Stimulated activated CD4-positive, alpha-beta T cell treated with anti-CD3 and anti-CD28 coated beads, Interleukin-4, amount 100 ng/mL, for 24 hours (primary cell): ENCODE results near the gene CMTM4.
"Not testable (repeated sequence)": the region's sequence is repeated elsewhere in the genome, so short reads cannot be mapped to it uniquely, and the experiment has no call there.

Source experiments
- DNase-seq: peaks from one replicate; pipeline ENCODE4 v3.0.0-alpha.2; 2020

CMTM4 gene

DNA sequence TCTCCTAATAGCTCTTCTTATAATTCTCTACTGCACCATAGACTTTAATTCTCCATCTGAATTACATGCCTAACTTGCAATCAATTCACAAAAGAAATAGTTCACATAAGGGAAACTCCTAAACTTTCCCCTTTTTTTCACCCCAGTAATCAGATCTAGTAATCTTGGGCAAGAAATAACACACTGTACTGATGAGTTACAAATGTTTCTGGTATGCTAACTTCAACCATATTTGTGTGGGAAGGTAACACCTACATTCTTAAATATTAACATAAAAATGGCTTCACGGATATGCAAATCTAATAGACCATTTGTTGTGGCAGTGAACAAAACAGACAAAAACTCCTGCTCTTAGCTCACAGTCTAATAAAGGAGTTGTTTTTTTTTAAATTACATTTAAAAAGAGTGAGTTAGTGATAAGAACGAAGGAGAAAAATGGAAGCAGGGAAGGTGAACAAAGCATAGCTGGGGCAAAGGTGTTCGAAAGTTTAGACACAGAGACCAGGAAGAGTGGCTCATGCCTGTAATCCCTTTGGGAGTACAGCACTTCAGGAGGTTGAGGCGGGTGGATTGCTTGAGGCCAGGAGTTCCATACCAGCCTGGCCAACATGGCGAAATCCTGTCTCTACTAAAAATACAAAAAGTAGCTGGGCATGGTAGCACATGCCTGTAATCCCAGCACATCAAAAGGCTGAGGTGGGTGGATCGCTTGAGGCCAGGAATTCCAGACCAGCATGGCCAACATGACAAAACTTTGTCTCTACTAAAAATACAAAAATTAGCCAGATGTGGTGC is 57.3 kb downstream of the CMTM4 start:
- no peak for DNase-seq

DNA sequence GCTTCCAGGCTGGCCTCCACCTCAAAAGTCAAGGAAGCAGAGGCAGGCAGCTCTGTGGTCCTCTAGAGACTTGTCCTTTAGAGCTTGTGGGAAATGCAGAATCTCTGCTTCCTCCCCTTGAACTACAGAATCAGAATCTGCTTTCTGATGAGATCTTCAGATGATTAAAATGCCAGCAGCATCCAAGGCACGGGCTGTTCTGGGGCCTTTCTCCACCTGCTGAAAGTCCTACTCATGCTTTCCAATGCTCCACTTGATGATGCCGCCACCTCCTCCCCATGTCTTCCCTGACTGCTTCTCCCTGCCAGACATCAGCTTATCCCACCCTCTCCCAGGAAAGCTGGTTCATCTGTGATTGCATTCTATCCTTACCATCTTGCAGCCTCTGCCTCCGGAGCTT is 58.7 kb downstream of the CMTM4 start:
- DNase-seq = no peak

DNA sequence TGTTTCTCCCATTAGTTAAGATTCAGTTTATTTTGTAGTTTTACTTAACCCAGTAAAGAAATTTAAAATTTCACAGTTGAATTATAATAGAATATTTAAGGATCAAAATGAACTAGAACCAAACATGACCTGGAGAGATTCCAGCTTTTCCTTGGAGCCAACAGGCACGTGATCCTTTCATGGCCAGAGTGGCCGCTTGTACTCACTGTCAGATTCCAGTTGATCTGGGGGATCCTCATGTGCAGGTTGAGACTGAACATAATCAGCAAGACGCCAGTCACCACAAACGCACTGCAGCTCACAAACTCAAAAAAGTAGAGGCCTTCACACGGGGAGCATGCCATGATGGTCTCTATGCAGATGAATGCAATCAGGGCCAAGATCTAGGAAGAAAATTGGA is 60.3 kb downstream of the CMTM4 start:
- no peak for DNase-seq

DNA sequence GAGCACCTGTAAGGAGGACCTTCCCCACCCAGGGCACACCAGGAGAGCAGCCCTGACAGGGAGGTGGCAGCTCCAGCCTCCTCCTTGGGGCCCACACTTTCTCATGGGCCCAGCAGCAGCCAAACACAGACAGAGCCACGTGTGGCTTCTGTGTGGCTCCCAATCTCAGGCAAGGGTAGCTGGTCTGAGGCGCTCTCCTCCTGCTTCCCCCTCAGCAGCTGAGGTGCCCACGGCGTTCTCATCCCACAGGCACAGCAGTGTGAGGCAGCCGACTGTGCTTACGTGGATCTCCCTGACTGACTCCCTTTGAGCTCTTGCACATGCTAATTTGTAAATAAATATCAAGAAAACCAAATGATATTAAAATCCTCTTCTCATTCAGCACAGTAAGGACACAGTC is 61.1 kb downstream of the CMTM4 start:
- DNase-seq = no peak

DNA sequence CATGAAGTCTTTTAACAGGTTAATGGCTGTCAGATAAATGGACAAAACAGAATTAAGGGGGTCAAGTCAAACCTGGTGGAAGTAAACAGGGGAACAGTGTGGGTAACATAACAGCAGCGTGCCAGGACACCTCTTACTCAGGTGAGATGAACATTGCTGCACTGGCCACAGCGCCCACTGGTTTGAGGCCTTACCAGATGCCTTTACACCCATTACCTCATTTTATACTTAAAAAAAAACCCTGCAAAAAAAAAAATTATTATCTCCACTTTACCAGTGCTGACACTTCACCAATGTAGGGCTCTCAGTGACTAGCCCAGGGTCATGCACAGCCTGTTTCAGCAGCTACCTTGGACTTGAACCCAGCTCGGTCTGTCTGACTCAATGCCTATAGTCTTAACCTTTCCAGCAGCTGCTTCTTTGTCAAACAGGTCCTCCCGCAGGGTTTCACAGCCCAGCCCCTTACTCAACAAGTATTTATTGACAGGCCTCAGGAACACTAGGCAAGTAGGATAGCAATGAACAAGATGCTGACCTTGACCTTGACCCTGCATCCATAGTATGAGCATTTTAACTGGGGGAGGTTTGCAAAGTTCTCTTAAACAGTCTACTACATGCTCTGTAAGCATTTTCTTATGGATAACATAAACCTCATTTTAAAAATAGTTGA is 61.9 kb downstream of the CMTM4 start:
- DNase-seq = no peak

DNA sequence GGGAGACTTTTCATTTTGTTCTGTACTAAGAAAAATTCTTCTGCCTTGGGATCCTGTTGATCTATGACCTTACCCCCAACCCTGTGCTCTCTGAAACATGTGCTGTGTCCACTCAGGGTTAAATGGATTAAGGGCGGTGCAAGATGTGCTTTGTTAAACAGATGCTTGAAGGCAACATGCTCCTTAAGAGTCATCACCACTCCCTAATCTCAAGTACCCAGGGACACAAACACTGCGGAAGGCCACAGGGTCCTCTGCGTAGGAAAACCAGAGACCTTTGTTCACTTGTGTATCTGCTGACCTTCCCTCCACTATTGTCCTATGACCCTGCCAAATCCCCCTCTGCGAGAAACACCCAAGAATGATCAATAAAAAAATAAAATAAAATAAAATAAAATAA is 65.0 kb downstream of the CMTM4 start:
- not testable (repeated sequence) for DNase-seq

DNA sequence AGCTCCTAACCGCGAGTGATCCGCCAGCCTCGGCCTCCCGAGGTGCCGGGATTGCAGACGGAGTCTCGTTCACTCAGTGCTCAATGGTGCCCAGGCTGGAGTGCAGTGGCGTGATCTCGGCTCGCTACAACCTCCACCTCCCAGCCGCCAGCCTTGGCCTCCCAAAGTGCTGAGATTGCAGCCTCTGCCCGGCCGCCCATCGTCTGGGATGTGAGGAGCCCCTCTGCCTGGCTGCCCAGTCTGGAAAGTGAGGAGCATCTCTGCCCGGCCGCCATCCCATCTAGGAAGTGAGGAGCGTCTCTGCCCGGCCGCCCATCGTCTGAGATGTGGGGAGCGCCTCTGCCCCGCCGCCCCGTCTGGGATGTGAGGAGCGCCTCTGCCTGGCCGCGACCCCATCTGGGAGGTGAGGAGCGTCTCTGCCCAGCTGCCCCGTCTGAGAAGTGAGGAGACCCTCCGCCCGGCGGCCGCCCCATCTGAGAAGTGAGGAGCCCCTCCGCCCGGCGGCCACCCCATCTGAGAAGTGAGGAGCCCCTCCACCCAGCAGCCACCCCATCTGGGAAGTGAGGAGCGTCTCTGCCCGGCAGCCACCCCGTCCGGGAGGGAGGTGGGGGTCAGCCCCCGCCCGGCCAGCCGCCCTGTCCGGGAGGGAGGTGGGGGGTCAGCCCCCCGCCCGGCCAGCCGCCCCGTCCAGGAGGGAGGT is 65.8 kb downstream of the CMTM4 start:
- not testable (repeated sequence) for DNase-seq

DNA sequence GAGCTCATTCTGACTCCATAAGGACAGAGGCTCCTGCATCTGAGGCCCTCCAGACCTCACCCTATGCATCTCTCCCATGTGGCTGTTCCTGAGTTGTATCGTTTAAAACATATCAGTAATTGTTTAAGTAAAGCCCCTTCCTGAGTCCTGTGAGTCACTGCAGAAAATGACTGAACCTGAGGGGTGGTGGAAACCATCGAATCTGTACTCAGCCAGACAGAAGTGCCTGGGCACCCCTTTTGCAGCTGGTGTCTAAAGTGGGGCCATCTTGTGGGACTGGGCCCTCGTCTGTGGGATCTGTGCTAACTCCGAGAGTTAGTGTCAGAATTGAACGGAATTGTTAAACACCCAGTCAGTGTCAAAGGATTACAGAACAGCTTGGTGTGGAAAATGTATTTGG is 66.7 kb downstream of the CMTM4 start:
- DNase-seq = no peak

DNA sequence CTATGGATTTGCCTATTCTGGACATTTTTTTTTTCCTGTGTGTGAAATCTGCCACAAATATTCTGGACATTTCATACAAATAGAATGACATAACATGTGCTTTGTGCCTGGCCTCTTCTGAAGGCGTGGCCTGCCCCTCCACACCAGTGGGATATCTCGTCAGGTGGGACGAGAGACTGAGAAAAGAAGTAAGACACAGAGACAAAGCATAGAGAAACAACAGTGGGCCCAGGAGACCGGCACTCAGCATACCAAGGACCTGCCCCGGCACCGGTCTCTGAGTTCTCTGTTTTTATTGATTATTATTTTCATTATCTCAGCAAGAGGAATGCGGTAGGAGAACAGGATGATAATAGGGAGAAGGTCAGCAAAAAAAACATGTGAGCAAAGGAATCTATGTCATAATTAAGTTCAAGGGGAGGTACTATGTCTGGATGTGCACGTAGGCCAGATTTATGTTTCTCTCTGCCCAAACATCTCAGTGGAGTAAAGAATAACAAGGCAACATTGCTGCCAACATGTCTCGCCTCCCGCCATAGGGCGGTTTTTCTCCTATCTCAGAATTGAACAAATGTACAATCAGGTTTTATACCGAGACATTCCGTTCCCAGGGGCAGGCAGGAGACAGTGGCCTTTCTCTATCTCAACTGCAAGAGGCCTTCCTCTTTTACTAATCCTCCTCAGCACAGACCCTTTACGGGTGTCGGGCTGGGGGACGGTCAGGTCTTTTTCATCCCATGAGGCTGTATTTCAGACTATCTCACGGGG is 68.7 kb downstream of the CMTM4 start:
- not testable (repeated sequence) for DNase-seq

DNA sequence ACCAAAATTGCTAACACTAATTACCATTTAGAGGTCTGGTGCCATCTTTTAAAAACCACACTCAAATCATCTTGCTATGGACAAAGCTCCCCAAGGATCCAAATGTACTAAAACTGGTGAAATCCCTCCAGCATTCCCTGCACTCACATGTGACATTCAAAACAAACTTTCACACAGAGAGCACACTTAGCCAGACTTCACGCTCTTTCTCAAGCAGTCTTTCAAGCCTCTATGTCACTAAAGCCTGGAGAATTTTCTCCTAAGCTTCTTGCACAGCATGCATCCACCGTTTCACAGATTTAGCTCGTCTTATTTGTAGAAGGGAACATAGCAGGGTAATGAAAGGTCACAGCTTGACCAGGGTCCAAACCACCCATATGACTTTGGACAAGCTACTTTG is 72.8 kb downstream of the CMTM4 start:
- DNase-seq = no peak

DNA sequence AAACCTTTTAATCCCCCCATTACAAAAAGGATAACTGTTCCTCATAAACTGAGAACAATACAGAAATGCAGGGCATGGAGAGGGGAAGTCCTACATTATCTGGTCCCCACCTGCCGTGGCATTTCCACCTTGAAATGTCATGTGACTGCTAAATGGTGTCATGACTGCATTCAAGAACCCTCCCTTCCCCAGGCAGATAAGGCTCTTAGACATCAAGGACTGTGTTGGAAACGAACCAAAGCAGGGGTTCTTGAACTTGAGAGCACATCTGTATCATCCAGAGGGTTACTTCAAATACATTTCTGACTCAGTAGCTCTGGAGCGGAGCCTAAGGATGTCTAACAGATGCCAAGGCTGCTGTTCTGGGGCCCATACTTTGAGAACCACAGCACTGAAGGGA is 73.7 kb downstream of the CMTM4 start:
- no peak for DNase-seq

DNA sequence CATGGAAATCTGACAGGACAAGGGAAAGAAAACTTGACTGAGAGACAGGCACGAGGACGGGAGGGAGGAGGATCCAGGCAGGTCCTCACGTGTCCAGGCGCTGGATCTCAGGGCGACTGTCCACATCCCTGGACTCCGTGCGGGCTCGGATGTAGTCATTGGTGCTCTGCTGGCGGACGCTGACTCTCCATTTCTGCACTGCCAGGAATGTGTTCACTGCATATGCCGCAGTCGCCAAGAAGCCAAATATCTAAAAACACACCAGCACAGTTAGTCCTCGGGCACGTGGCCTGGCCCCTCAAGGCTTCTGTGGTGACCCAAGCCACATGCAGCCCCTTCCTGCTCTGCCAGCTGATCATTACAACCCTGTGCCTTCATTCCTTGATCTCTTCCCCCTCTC is 74.6 kb downstream of the CMTM4 start:
- DNase-seq = no peak

DNA sequence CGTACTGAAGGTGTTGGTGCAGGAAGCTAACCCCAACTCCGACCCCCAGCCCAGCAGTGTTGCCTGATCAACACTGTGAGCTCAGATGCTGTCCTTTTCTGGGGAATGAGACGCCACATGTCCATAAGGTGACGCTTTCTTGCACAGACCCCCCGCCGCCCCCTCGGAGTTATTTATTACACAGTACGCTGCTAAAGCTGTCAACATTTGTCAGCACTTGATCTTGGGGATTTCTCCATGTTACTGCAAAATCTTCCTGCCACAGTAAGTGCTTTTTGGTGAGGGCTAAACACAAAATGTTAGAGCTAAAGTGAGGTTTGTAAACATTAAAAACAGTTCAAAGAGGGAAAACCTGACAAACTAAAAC is 76.1 kb downstream of the CMTM4 start:
- DNase-seq = no peak

DNA sequence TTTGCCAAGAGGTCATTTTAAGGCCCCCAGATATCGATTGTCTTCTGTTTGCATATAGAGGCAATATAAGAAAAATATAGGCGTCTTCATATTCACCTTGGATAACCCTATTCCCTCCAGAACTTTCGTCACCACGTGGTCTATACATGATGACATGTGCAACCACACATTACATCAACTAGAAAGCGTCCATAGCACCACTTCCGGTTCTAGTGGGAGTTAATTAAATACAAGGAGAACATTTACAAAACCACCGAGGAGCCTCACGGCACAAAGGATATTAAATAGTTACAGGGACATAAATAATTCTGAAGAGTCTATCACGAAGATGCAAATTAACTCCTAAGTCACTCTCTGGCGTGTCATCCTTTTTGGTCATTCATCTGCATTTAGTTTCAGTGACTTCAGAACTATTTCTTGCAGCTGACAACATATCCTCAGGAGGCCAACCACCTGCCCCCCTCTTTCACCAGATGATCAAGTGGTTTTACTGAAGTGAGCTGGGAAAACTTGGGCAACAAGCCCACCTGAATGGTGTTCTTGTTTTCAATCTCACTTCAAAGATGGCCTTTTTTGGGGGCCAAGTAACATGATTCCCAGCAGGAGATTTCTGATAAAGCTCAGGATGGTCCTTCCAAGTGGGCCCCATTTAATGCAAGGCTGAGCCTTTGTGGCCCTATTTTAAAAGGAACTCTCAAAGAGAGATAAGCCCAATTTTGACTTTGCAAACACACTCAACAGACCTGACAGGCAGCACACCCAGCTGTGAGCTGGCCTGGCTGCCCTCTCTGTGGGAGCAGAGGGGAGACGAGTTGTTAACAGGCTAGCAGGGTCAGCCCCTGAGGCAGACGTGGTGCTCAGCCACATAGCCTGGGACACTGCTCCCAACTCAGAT is 76.8 kb downstream of the CMTM4 start:
- no peak for DNase-seq

DNA sequence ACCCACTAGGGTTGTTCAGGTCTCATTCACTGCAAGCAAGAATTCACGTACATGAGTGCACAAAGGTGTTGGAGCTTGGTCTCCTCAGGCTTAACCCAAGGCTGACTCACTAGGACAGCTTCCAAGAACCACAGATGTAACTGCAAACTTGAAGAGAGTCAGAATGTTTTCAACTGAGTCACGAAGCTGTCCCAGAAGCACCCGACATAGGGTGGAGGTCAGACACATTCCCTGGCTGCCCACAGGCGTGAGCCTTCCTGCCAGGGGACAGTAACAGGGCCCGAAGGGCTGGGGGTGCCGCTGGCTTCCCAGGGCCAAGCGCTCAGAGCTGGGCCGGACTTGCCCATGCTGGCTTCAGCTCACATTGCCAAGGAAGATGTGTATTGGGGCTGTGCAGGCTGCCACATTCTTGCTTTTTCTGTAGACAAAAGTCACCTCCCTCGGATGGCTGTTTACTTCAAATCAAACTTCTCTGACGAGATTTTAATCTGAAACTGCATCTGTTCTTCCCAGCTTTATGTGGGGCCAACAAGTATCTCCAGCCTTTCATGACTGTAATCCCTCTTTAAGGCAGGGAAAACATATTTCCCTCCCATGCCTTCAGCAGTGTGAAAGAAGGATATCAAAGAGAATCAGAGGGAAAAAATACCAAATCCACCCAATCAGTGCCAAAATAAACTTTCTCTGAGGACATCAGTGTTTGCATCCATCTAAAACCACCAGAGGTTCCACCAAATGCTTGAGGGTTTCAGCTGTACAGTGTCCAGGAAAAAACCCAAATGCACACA is 77.8 kb downstream of the CMTM4 start:
- no peak for DNase-seq

DNA sequence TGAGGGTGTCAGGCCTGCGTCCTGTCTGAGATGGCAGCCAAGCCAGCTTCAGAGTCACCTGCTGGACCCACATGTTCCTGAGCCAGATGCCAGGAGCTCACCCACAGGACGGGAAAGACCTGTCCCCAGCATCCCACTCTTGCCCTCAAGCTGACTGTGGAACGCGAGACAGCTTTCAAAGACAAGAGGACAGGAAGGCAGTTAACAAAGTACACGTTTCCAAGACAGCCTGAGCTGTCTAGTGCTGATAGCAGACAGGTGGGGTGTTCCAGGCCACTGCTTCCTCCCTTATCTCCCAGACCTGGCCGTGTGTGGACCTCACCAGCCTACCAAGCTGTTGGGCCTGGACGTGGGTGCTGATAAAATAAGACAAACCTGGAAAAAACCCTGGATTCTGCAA is 78.8 kb downstream of the CMTM4 start:
- DNase-seq = no peak

DNA sequence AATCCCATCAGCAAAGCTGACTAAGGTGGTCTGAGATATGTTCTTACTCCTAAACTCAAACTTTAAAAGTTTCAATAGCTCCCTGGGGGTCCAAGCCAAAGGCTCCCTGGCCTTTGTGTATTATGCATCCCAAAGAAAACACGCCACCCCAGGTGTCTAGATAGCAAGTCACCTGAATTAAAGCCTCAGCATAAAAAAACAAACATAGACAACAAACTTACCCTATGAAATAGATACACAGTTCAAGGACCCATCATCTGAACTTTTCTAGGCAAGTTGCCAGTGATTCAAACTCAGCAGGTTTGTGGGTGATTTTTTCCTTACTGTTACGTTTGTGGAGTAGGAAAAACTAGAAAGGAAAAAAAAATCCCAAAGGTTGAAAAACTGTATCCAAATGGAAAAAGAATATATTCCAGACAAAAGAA is 79.5 kb downstream of the CMTM4 start:
- no peak for DNase-seq

DNA sequence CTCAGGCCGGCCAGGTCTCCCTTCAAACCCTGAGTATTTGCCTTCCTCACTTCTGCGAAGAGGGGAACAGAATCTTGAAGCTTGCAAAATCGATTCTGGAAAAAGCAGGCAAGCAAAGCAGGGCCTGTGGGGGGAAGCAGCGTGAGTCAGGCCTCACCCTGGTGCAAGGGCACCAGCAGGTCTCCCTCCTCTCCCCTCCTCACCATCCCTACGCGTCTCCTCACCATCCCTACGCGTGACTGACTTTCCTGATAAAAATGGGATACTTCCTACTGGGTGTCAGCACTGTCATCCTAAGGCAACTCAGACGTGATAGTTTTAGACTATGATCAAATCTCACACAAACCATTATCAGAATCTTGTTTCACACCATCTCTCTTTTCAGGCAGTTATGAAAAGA is 80.0 kb downstream of the CMTM4 start:
- DNase-seq = no peak

DNA sequence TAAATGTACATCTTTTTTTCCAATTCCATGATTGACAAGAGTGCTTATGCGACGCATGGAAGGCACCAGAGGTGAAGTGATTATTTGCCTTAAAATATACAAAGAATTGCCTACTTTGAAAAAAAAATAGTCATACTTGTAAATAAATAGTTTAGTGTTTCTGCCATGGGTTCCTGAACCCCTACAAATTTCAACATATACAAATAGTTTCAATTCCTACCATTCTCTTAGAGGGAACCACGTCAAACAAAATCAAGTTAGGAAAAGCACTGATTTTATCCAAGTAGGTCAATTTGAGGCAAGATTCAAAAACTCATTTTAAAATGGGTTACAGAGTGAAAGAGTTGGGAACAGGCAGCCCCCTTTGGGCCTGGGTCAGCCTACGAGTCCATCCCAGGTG is 80.4 kb downstream of the CMTM4 start:
- DNase-seq = no peak

DNA sequence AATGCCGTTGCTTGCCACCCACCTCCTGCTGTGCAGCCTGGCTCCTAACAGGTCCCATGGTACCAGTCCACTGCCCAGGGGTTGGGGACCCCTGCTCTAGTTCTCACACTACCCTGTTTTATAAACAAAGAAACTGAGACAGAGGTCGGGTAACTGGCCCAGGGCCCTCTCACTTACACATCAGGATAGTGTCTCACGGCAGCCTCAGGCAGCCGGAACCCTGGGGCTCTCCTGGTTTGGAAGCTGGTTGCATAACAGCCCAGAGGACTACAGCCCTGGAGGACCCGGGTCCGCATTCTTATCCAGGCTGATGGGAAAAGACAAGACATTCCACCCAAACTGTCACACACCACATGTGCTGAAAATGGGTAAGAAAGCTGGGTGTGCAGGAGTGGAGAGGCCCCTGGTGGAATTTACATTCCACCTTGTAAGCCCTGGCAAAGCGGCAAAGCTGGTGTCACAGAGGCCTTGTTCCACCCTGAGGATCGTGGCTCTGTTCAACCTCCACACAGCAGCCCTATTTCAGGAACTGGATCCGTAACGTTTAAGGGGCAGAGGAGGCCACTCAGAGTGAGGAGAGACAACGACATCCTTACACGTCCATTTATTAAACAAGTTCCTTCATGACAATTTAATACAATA is 82.3 kb downstream of the CMTM4 start:
- DNase-seq = no peak

DNA sequence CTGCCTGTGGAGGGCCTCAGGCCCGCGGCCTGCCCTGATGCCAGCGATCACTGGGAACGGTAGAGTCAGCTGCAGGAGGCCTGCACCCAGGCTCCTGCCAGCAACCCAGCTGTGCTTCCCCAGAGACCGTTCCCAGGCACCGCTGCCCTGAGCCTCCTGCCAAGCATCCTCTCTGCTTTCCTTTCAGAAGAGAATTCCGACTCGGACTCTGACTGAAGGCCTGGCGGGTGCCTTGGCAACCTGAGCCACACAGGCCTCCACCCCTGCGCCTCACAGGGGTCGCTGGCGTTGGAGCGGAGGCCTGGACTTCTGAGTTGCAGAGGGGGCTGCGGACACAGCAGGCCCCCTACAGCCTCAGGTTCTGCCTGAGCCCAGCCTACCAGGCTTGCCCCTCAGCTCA is 84.1 kb downstream of the CMTM4 start:
- DNase-seq = no peak
